GM12878 (cell line): ENCODE results near the gene RAB15. TPM values are rescaled to one million over a fixed set of nuclear protein-coding genes. Genes with fewer than 3 reads are reported as not detected.

Experiments
- ATAC-seq: fragments of 200-7000 bp; cut with Tn5 transposase; 3 replicates; pipeline ENCODE4 v1.9.1; 2020; ENCODE audit warnings: mild to moderate bottlenecking, moderate library complexity
- BruUV-seq: library from RNA; stranded (reverse); fragments of 400-500 nt; replicated peaks from 2 replicates; lab custom pipeline; 2021; lab: Mats Ljungman, UMichigan
- CTCF ChIA-PET: fragments of 300-600 bp; sonication (Branson Sonifier 250); formaldehyde crosslinking; extraction: SDS; loops from one replicate; lab custom pipeline; 2021; ENCODE audit warnings: inconsistent platforms; lab: Yijun Ruan, JAX
- POLR2A ChIA-PET: fragments of 350-600 bp; formaldehyde crosslinking; extraction: SDS; loops from one replicate; lab custom pipeline; 2021; ENCODE audit warnings: inconsistent platforms; lab: Charles Lee
- RAD21 ChIA-PET: fragments of 300-600 bp; sonication (Branson Sonifier 250); formaldehyde crosslinking; loops from one replicate; lab custom pipeline; 2023; ENCODE audit warnings: antibody characterized with exemption; ENCODE audit not compliant: unreplicated experiment; lab: Charles Lee
- SMC1A ChIA-PET: fragments of 300-600 bp; sonication (Branson Sonifier 250); formaldehyde crosslinking; loops from one replicate; lab custom pipeline; 2023; ENCODE audit not compliant: unreplicated experiment, uncharacterized antibody; lab: Charles Lee
- DNase-seq: peaks from one replicate; pipeline ENCODE4 v3.0.0-alpha.2; 2011; ENCODE audit warnings: low read depth, low spot score
- FAIRE-seq: peaks from 3 replicates; lab custom pipeline; 2011; peaks lifted over from hg19 to GRCh38; lab: Jason Lieb, UNC
- H2AFZ ChIP-seq: 2 replicates; pipeline ENCODE4 v1.6.0; 2011; ENCODE audit warnings: low read depth, low read length, control low read depth; ENCODE audit not compliant: control insufficient read depth
- H3K27ac ChIP-seq: 2 replicates; pipeline ENCODE4 v1.5.1; 2011; ENCODE audit warnings: control low read depth; ENCODE audit not compliant: control insufficient read depth, insufficient read depth
- H3K27me3 ChIP-seq, 2 experiments: replicated peaks in 1 of 2; 2 replicates each; pipeline versions ENCODE4 v1.6.0 to v1.6.1; 2011; ENCODE audit warnings: low read length in 1 of 2; ENCODE audit not compliant: control insufficient read depth in 2 of 2, insufficient read depth in 2 of 2
- H3K36me3 ChIP-seq, 2 experiments: 2 replicates each; pipeline ENCODE4 v1.5.1; 2011; ENCODE audit warnings: low read length in 1 of 2; ENCODE audit not compliant: control insufficient read depth in 2 of 2, insufficient read depth in 2 of 2
- H3K4me1 ChIP-seq: 2 replicates; pipeline ENCODE4 v1.6.1; 2011; ENCODE audit warnings: mild to moderate bottlenecking, low read length, moderate library complexity, mixed read lengths; ENCODE audit not compliant: control insufficient read depth, insufficient read depth
- H3K4me2 ChIP-seq: 2 replicates; pipeline ENCODE4 v1.6.0; 2011; ENCODE audit warnings: control low read depth; ENCODE audit not compliant: control insufficient read depth, insufficient read depth
- H3K4me3 ChIP-seq: fragments of 200-600 bp; sonication (generic); 2 replicates; pipeline ENCODE4 v1.5.1; 2016
- H3K79me2 ChIP-seq: 2 replicates; pipeline ENCODE4 v1.6.0; 2011; ENCODE audit warnings: low read length; ENCODE audit not compliant: control insufficient read depth, insufficient read depth
- H3K9ac ChIP-seq: 2 replicates; pipeline ENCODE4 v1.8.0; 2011; ENCODE audit warnings: low read length, control low read depth, mixed read lengths; ENCODE audit not compliant: control insufficient read depth, insufficient read depth
- H3K9me3 ChIP-seq: replicated peaks from 3 replicates; pipeline ENCODE4 v1.5.1; 2011; ENCODE audit warnings: mild to moderate bottlenecking, low read length; ENCODE audit not compliant: control insufficient read depth, insufficient read depth
- H4K20me1 ChIP-seq: 2 replicates; pipeline ENCODE4 v1.6.0; 2011; ENCODE audit not compliant: control insufficient read depth, insufficient read depth
- BHLHE40 ChIP-seq, 2 experiments: fragments of 450-650 bp in 1 of 2; IDR thresholded peaks; 2 replicates each; pipeline ENCODE4 v1.6.1; 2011 to 2017; ENCODE audit warnings: low read depth in 2 of 2, borderline replicate concordance in 1 of 2, improper control_type of control experiment in 1 of 2, low read length in 1 of 2, mild to moderate bottlenecking in 1 of 2
- CBFB ChIP-seq: IDR thresholded peaks from 2 replicates; pipeline ENCODE4 v1.6.1; 2016; ENCODE audit warnings: antibody characterized with exemption, low read depth
- CREM ChIP-seq: IDR thresholded peaks from 2 replicates; pipeline ENCODE4 v1.6.1; 2014; ENCODE audit warnings: antibody characterized with exemption, low read depth
- ESRRA ChIP-seq: IDR thresholded peaks from 2 replicates; pipeline ENCODE4 v1.6.1; 2012; ENCODE audit warnings: mild to moderate bottlenecking, low read length, improper control_type of control experiment
- FOXM1 ChIP-seq: IDR thresholded peaks from 2 replicates; pipeline ENCODE4 v1.6.1; 2012; ENCODE audit warnings: low read depth, mild to moderate bottlenecking, inconsistent platforms, low read length, moderate library complexity
- NFYA ChIP-seq: IDR thresholded peaks from 2 replicates; pipeline ENCODE4 v1.6.1; 2011; ENCODE audit warnings: low read depth, mild to moderate bottlenecking, low read length, improper control_type of control experiment, borderline replicate concordance
- PAX8 ChIP-seq: fragments of 450-650 bp; IDR thresholded peaks from 2 replicates; pipeline ENCODE4 v1.6.1; 2017; ENCODE audit warnings: mild to moderate bottlenecking, moderate library complexity
- RB1 ChIP-seq: fragments of 450-650 bp; formaldehyde crosslinking; IDR thresholded peaks from 2 replicates; pipeline ENCODE4 v1.6.1; 2017; ENCODE audit warnings: mild to moderate bottlenecking, borderline replicate concordance
- RELA ChIP-seq: fragments of 450-650 bp; IDR thresholded peaks from 2 replicates; pipeline ENCODE4 v1.8.0; 2014; ENCODE audit warnings: borderline replicate concordance; ENCODE audit not compliant: partially characterized antibody
- YBX1 ChIP-seq: fragments of 450-650 bp; IDR thresholded peaks from 2 replicates; pipeline ENCODE4 v1.6.1; 2016; ENCODE audit warnings: antibody characterized with exemption
- ZNF384 ChIP-seq: IDR thresholded peaks from 2 replicates; pipeline ENCODE4 v1.6.1; 2012; ENCODE audit warnings: low read depth, mild to moderate bottlenecking, low read length, improper control_type of control experiment, borderline replicate concordance
- WGBS: methylation state at CpG from one replicate; pipeline ENCODE4 v1.1.6; 2016; ENCODE audit warnings: low lambda C conversion rate; ENCODE audit not compliant: insufficient replicate concordance, insufficient coverage; ENCODE audit errors: missing lambda C conversion rate; 5-methylcytosine and 5-hydroxymethylcytosine counted together
- in situ Hi-C: fragments of 300-500 bp; cut with MboI; formaldehyde crosslinking; loops from 9 replicates; pipeline ENCODE4 v1.14.3; 2018; ENCODE audit warnings: mixed read lengths
- intact Hi-C: fragments of 100-400 bp; cut with micrococcal nuclease; formaldehyde crosslinking; loops from one replicate; pipeline ENCODE4 v1.14.2; 2022; ENCODE audit not compliant: unreplicated experiment
- polyA plus RNA-seq, 11 experiments: library from polyadenylated mRNA; depleted of rRNA in 4 of 11; unstranded in 6 of 11; stranded (reverse) in 5 of 11; fragments of >200 nt; fragmentation: Nextera tagmentation in 4 of 11; fragmentation: Illumina TruSeq in 1 of 11; extraction: Ambion mirVana in 4 of 11; extraction: Trizol in 1 of 11; gene quantifications; 1 replicate in 1 of 11; 2 replicates in 10 of 11; pipeline versions ENCODE4 v1.2.1 to v1.2.3, GENCODE V29; 2011 to 2016; ENCODE audit warnings: inconsistent platforms in 2 of 11, missing spikeins in 2 of 11, low read depth in 1 of 11
- total RNA-seq, 4 experiments: library from RNA; depleted of rRNA in 3 of 4; stranded (reverse); fragments of >200 nt in 3 of 4; fragmentation: Illumina TruSeq in 1 of 4; extraction: Trizol in 1 of 4; gene quantifications; 2 replicates each; pipeline versions ENCODE4 v1.2.1 to v1.2.3, GENCODE V29; 2013 to 2021
- TF ChIP-seq, protein P1 (sequence below): fragments of 450-650 bp; IDR thresholded peaks from 2 replicates; pipeline ENCODE4 v1.6.1; 2017; ENCODE audit warnings: mild to moderate bottlenecking, low read depth, inconsistent platforms; ENCODE audit not compliant: poor library complexity, severe bottlenecking
- TF ChIP-seq, protein P2 (sequence below): fragments of 450-650 bp; IDR thresholded peaks from 2 replicates; pipeline ENCODE4 v1.6.1; 2014; ENCODE audit warnings: mild to moderate bottlenecking
- TF ChIP-seq, protein P3 (sequence below): IDR thresholded peaks from 2 replicates; pipeline ENCODE4 v1.6.1; 2012; ENCODE audit warnings: mild to moderate bottlenecking, low read depth, low read length

Gene RAB15
- total and polyA plus RNA-seq, 10 of the 15 experiments (the other 5 are each of a cell fraction or from before 2014, with no cell fraction given): 0.32 to 3.9 (median 2.1) TPM

DNA sequence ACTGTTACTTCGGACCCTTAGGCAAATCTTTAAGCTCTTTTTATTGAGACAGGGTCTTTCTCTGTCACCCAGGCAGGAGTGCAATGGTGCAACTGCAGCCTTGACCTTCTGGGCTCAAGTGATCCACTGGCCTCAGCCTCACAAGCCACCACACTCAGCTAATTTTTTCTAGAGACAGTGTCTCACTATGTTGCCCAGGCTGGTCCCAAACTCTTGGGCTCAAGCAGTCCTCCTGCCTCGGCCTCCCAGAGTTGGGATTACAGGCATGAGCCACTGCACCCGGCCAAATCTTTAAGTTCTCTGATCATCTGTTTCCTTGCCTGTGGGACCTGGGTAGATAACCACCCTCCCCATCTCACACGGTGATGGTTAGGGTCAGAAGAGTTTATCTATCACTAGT, 27.3 kb downstream of the RAB15 start:
- H3K27ac ChIP-seq: no peak overlapping the region
- ChIA-PET CTCF (interaction anchor here (1.3 to 2.3 kb wide), 3 partner anchors 8 to 53 kb away, joined by 3 to 7 read pairs (median 6); no protein-coding TSS in a partner anchor), POLR2A (interaction anchor here (1.3 kb wide), 1 partner anchor 8 kb away, joined by 4 read pairs; no protein-coding TSS in a partner anchor), SMC1A (no interaction called here), RAD21 (interaction anchor here (1.9 kb wide), 1 partner anchor 8 kb away, joined by 4 read pairs; no protein-coding TSS in a partner anchor)
- no peak overlapping the region for H3K9ac ChIP-seq
- ATAC-seq (no peak), DNase-seq (no peak), FAIRE-seq (no peak)
- TF ChIP-seq, protein P1, sequence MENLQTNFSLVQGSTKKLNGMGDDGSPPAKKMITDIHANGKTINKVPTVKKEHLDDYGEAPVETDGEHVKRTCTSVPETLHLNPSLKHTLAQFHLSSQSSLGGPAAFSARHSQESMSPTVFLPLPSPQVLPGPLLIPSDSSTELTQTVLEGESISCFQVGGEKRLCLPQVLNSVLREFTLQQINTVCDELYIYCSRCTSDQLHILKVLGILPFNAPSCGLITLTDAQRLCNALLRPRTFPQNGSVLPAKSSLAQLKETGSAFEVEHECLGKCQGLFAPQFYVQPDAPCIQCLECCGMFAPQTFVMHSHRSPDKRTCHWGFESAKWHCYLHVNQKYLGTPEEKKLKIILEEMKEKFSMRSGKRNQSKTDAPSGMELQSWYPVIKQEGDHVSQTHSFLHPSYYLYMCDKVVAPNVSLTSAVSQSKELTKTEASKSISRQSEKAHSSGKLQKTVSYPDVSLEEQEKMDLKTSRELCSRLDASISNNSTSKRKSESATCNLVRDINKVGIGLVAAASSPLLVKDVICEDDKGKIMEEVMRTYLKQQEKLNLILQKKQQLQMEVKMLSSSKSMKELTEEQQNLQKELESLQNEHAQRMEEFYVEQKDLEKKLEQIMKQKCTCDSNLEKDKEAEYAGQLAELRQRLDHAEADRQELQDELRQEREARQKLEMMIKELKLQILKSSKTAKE: no peak
- TF ChIP-seq FOXM1 (no peak), YBX1 (no peak), RB1 (no peak), CBFB (no peak), CREM (no peak), BHLHE40 (IDR thresholded peaks at IDR 0.05; ENCODE audit: borderline replicate concordance in 1 of 2, low read depth in 2 of 2, low read length in 1 of 2) (no peak), ZNF384 (no peak), ESRRA (no peak), PAX8 (no peak), NFYA (no peak), RELA (no peak)
- TF ChIP-seq, protein P2, sequence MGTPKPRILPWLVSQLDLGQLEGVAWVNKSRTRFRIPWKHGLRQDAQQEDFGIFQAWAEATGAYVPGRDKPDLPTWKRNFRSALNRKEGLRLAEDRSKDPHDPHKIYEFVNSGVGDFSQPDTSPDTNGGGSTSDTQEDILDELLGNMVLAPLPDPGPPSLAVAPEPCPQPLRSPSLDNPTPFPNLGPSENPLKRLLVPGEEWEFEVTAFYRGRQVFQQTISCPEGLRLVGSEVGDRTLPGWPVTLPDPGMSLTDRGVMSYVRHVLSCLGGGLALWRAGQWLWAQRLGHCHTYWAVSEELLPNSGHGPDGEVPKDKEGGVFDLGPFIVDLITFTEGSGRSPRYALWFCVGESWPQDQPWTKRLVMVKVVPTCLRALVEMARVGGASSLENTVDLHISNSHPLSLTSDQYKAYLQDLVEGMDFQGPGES: no peak
- TF ChIP-seq, protein P3, sequence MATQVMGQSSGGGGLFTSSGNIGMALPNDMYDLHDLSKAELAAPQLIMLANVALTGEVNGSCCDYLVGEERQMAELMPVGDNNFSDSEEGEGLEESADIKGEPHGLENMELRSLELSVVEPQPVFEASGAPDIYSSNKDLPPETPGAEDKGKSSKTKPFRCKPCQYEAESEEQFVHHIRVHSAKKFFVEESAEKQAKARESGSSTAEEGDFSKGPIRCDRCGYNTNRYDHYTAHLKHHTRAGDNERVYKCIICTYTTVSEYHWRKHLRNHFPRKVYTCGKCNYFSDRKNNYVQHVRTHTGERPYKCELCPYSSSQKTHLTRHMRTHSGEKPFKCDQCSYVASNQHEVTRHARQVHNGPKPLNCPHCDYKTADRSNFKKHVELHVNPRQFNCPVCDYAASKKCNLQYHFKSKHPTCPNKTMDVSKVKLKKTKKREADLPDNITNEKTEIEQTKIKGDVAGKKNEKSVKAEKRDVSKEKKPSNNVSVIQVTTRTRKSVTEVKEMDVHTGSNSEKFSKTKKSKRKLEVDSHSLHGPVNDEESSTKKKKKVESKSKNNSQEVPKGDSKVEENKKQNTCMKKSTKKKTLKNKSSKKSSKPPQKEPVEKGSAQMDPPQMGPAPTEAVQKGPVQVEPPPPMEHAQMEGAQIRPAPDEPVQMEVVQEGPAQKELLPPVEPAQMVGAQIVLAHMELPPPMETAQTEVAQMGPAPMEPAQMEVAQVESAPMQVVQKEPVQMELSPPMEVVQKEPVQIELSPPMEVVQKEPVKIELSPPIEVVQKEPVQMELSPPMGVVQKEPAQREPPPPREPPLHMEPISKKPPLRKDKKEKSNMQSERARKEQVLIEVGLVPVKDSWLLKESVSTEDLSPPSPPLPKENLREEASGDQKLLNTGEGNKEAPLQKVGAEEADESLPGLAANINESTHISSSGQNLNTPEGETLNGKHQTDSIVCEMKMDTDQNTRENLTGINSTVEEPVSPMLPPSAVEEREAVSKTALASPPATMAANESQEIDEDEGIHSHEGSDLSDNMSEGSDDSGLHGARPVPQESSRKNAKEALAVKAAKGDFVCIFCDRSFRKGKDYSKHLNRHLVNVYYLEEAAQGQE: no peak
- H3K4me1 ChIP-seq: no peaks in the 10 kb centered on the region
- BruUV-seq: no TSS peak
- no peak overlapping the region for H3K4me2 ChIP-seq
- no peaks in the 10 kb centered on the region for H4K20me1 ChIP-seq
- no peaks in the 10 kb centered on the region for H3K79me2 ChIP-seq
- in situ Hi-C loops (no loop called here), intact Hi-C loops (no loop called here)
- H3K9me3 ChIP-seq: no peaks in the 10 kb centered on the region
- no peak overlapping the region for H2AFZ ChIP-seq
- WGBS: 84% methylated on average over 4 of the region's 4 CpGs
- H3K27me3 ChIP-seq: no peaks in the 10 kb centered on the region
- peaks cover 0 to 4% of the 10 kb centered on the region in 2 experiments; a peak in 2 of 4 replicates for H3K36me3 ChIP-seq
- H3K4me3 ChIP-seq: no peak overlapping the region
